Peyer's patch (tissue), 4 donors: Measurements from ENCODE around the gene TINAGL1. TPM values are rescaled to one million over a fixed set of nuclear protein-coding genes. Genes with fewer than 3 reads are reported as not detected.

Source experiments
- DNase-seq, 3 donors: peaks; one replicate each; pipeline ENCODE4 v3.0.0-alpha.2; 2017 to 2019
- H3K27ac ChIP-seq, 4 donors: fragments of 200-600 bp; sonication (generic); one replicate each; pipeline ENCODE4 v1.5.1; 2016 to 2019
- H3K27me3 ChIP-seq, 2 donors: fragments of 200-600 bp; sonication (generic); one replicate each; pipeline ENCODE4 v1.5.1; 2019
- H3K36me3 ChIP-seq, 3 donors: fragments of 200-600 bp; sonication (generic); one replicate each; pipeline ENCODE4 v1.5.1; 2016 to 2019
- H3K4me1 ChIP-seq, 4 donors: fragments of 200-600 bp; sonication (generic); one replicate each; pipeline ENCODE4 v1.5.1; 2016 to 2019
- H3K4me3 ChIP-seq, 4 donors: fragments of 200-600 bp; sonication (generic); 1 replicate in 3 of 4; 2 replicates in 1 of 4; pipeline ENCODE4 v1.5.1; 2016 to 2019; ENCODE audit warnings: mild to moderate bottlenecking in 1 of 4
- H3K9me3 ChIP-seq, 4 donors: fragments of 200-600 bp; sonication (generic); one replicate each; pipeline ENCODE4 v1.5.1; 2016 to 2019; ENCODE audit warnings: mild to moderate bottlenecking in 1 of 4
- CTCF ChIP-seq, 6 experiments: fragments of 450-650 bp in 4 of 6; fragments of 200-600 bp in 2 of 6; sonication (generic) in 1 of 6; IDR thresholded peaks; one replicate each; pipeline ENCODE4 v1.5.1; 2017 to 2019; ENCODE audit warnings: antibody characterized with exemption in 6 of 6, mild to moderate bottlenecking in 3 of 6, moderate library complexity in 1 of 6
- POLR2A ChIP-seq, 2 donors: fragments of 450-650 bp; IDR thresholded peaks; one replicate each; pipeline ENCODE4 v1.5.1; 2017; ENCODE audit warnings: antibody characterized with exemption in 2 of 2, mild to moderate bottlenecking in 2 of 2, moderate library complexity in 2 of 2
- total RNA-seq, 4 donors: library from RNA; depleted of rRNA; stranded (reverse); fragments of >200 nt; gene quantifications; one replicate each; pipeline ENCODE4 v1.1.0, GENCODE V29; 2016

Gene TINAGL1
- total RNA-seq, 4 donors from 2014 or later, result 112 to 215 (median 192) TPM

DNA sequence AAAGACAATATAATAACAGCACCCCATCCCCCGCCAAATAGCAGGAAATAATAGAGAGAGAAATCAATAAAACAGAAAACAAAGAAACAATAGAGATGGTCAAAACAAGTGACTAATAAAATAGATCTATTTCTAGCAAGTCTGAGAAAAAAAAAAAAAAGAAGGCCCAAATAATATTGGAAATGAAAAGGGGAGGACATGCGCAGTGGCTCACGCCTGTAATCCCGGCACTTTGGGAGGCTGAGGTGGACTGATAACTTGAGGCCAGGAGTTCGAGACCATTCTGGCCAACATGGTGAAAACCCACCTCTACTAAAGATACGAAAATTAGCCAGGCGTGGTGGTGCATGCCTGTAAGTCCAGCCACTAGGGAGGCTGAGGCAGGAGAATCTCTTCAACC lies 22.7 kb downstream of the TINAGL1 start:
- H3K27ac ChIP-seq, result no peak overlapping the region
- no peaks in the 10 kb centered on the region for H3K36me3 ChIP-seq
- no peaks in the 10 kb centered on the region for H3K9me3 ChIP-seq
- H3K4me1 ChIP-seq, result no peaks in the 10 kb centered on the region
- peak in 1 of 3 donors; percentile 10 for DNase-seq
- no peak overlapping the region for H3K4me3 ChIP-seq
- H3K27me3 ChIP-seq, result no peaks in the 10 kb centered on the region
- no peak for TF ChIP-seq CTCF (IDR thresholded peaks at IDR 0.05)
- no peak for TF ChIP-seq POLR2A (IDR thresholded peaks at IDR 0.05)

DNA sequence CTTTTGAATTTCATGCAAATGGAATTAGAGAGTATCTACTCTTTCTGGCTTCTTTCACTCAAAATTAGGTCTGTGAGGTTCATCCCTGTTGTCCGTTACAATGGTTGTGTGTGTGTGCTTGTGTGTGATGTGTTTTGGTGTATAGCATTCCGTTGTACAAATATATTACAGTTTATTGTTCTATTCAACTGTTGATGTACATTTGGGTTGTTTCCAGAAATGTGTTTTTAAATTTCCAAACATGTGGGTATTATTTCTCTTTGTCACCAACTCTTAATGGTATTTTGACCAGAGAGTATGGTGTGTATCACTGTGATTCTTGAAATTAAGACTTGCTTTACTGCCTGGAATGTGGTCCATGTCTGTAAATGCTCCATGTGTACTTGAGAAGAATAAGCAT lies 24.3 kb downstream of the TINAGL1 start:
- no peaks in the 10 kb centered on the region for H3K27me3 ChIP-seq
- H3K27ac ChIP-seq, result no peak overlapping the region
- H3K36me3 ChIP-seq, result no peaks in the 10 kb centered on the region
- no peaks in the 10 kb centered on the region for H3K9me3 ChIP-seq
- no peaks in the 10 kb centered on the region for H3K4me1 ChIP-seq
- H3K4me3 ChIP-seq, result no peak overlapping the region
- no peak for TF ChIP-seq CTCF (IDR thresholded peaks at IDR 0.05)
- DNase-seq, result no peak

DNA sequence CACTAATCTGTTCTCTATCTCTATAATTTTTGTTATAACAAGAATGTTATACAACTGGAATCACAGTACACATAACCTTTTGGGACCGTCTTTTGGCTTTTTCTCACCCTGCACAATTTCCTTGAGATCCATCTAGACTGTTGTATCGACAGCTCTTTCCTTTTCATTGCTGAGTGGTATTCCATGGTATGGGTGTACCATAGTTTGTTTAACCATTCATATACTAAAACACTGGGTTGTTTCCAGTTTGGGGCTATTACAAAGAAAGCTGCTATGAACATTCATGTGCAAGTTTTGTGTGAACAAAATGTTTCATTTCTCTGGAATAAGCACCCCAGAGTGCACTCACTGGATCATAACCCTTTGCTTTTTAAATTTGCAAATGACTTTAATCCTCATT lies 25.8 kb downstream of the TINAGL1 start:
- Histone ChIP-seq H3K36me3 (no peaks in the 10 kb centered on the region), H3K27ac (no peak overlapping the region), H3K27me3 (no peaks in the 10 kb centered on the region), H3K4me3 (no peak overlapping the region), H3K9me3 (no peaks in the 10 kb centered on the region), H3K4me1 (no peaks in the 10 kb centered on the region)
- DNase-seq, result no peak
- TF ChIP-seq CTCF (IDR thresholded peaks at IDR 0.05) (no peak), POLR2A (IDR thresholded peaks at IDR 0.05) (no peak)

DNA sequence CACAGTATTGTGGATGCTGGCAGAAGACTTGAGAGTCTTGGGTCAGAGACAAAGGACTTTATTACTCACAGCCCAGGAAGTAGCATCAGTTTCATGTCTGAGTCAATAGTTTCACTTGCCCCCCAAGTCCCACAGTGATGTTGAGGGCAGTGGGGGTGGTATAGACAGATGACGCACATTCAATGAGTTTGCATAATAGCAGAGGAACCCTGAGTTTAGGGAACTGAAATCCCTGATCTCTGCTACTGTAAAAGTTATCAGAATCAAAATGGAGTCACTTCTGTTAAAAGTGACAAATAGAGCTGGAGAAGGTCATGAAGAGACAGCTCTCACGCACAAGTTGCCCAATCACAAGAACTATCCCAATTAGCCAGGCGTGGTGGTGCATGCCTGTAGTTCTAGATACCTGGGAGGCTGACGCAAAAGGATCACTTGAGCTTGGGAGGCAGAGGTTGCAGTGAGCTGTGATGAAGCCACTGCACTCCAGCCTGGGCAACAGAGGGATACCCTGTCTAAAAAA lies 29.7 kb downstream of the TINAGL1 start:
- TF ChIP-seq CTCF (IDR thresholded peaks at IDR 0.05) (no peak), POLR2A (IDR thresholded peaks at IDR 0.05) (no peak)
- Histone ChIP-seq H3K4me1 (no peaks in the 10 kb centered on the region), H3K27me3 (no peaks in the 10 kb centered on the region), H3K4me3 (no peak overlapping the region), H3K36me3 (no peaks in the 10 kb centered on the region), H3K9me3 (no peaks in the 10 kb centered on the region), H3K27ac (no peak overlapping the region)
- peak in 1 of 3 donors; percentile 13 for DNase-seq

DNA sequence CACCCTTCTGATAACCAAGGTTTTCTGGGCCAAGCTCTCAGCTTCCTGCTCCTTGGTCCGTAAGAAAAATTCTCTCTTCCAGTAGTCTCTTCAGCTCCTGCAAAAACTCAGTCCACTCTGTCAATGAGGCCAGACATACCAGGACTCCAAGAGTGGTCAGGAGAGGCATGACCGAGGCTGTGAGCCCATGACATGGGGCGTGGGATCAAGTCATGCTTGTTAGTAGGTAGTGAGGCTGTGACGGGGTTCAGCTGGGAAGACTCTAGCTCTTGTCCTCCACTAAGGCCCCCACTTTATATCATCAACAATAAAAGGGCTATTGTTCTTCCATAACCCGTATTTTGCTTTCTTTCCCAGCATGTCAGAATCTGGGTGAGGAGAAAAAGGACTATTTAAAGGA lies 31.0 kb downstream of the TINAGL1 start:
- TF ChIP-seq POLR2A (IDR thresholded peaks at IDR 0.05), result no peak
- no peak for TF ChIP-seq CTCF (IDR thresholded peaks at IDR 0.05)
- Histone ChIP-seq H3K4me1 (no peaks in the 10 kb centered on the region), H3K36me3 (no peaks in the 10 kb centered on the region), H3K27ac (no peak overlapping the region), H3K4me3 (no peak overlapping the region), H3K27me3 (no peaks in the 10 kb centered on the region), H3K9me3 (no peaks in the 10 kb centered on the region)
- DNase-seq, result peak in 1 of 3 donors; percentile 5

DNA sequence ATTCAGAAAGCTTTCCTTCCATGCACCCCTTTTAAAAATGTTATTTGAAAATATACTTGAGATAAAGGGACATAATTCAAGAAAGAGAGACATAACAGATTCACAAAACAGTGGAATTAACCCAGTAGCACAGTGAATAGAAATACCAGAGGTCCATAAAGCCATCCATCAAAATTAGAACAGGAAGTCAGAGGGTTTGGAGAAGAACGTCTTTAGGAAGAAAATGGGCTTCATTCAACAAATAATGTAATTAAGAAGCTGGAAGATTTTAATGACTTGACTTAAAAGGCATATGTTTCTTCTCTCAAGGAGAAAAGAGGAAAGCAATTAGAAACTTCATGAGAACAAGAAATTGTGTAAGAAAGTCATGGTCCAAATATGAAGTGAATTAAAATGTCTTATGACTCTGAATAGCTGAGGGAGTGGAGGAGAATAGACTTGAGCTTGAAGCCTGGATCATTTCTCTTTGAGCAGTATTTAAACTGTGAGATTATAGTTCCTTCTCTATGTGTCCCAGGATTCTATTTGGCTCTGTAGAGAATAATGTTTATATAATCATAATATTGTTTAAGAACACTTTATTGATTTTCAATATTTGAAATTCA lies 33.3 kb downstream of the TINAGL1 start:
- no peaks in the 10 kb centered on the region for H3K9me3 ChIP-seq
- no peaks in the 10 kb centered on the region for H3K4me1 ChIP-seq
- H3K27ac ChIP-seq, result no peak overlapping the region
- no peak for DNase-seq
- no peak overlapping the region for H3K4me3 ChIP-seq
- no peaks in the 10 kb centered on the region for H3K36me3 ChIP-seq
- H3K27me3 ChIP-seq, result no peaks in the 10 kb centered on the region
- no peak for TF ChIP-seq CTCF (IDR thresholded peaks at IDR 0.05)
- no peak for TF ChIP-seq POLR2A (IDR thresholded peaks at IDR 0.05)
